BJ (cell line): ENCODE data around the gene RASSF3. TPM values are rescaled to one million over a fixed set of nuclear protein-coding genes. Genes with fewer than 3 reads are reported as not detected.

Source experiments
- CTCF ChIA-PET: fragments of 350-600 bp; formaldehyde crosslinking; extraction: SDS; loops from one replicate; lab custom pipeline; 2021; ENCODE audit warnings: antibody characterized with exemption, inconsistent platforms; lab: Yijun Ruan, JAX
- POLR2A ChIA-PET: fragments of 300-600 bp; sonication (Branson Sonifier 250); formaldehyde crosslinking; extraction: SDS; loops from one replicate; lab custom pipeline; 2021; ENCODE audit warnings: antibody characterized with exemption; lab: Charles Lee
- DNase-seq: peaks from one replicate; pipeline ENCODE4 v3.0.0-alpha.2; 2011; ENCODE audit warnings: low read depth
- H3K27me3 ChIP-seq: 2 replicates; pipeline ENCODE4 v1.6.0; 2011; ENCODE audit warnings: low read length; ENCODE audit not compliant: control insufficient read depth, insufficient read depth
- H3K36me3 ChIP-seq: 2 replicates; pipeline ENCODE4 v1.5.1; 2011; ENCODE audit warnings: low read length; ENCODE audit not compliant: control insufficient read depth, insufficient read depth
- H3K4me3 ChIP-seq: 2 replicates; pipeline ENCODE4 v1.5.1; 2011; ENCODE audit warnings: low read depth, mild to moderate bottlenecking, control low read depth, low read length
- polyA minus RNA-seq: library from RNA; depleted of rRNA, polyadenylated mRNA; stranded (reverse); fragments of >200 nt; gene quantifications from 2 replicates; pipeline ENCODE4 v1.2.3, GENCODE V29; 2011; rRNA and poly(A)+ RNA removed
- polyA plus RNA-seq: library from polyadenylated mRNA; depleted of rRNA; stranded (reverse); fragments of >200 nt; gene quantifications from 2 replicates; pipeline ENCODE4 v1.2.3, GENCODE V29; 2011; rRNA removed
- TF ChIP-seq, protein P1 (sequence below): IDR thresholded peaks from 2 replicates; pipeline ENCODE4 v1.5.1; 2011; ENCODE audit warnings: low read depth, mild to moderate bottlenecking, control low read depth, inconsistent platforms, low read length, moderate library complexity; ENCODE audit not compliant: insufficient read depth

The RASSF3 gene
- polyA plus RNA-seq: 22.3 and 27.7 TPM in 2 replicates
- 28.0 and 38.6 TPM in 2 replicates for polyA minus RNA-seq

GRCh38 chr12:64610079-64610659 lies at the start of gene RASSF3:
RASSF3 (plus strand) TSS chr12:64610495; CDS start chr12:64610633, 138 bp downstream.
- Histone ChIP-seq H3K36me3 (no peaks in the 10 kb centered on the region), H3K4me3 (peak within 1 kb of the TSS; percentile 66), H3K27me3 (no peaks in the 10 kb centered on the region)
- no peak for DNase-seq
- ChIA-PET CTCF (interaction anchor here (1.1 to 2.7 kb wide), 5 partner anchors 44 to 87 kb away, joined by 3 to 15 read pairs (median 4); no protein-coding TSS in a partner anchor), POLR2A (interaction anchor here (0.6 kb wide), 1 partner anchor 39 kb away, joined by 3 read pairs; no protein-coding TSS in a partner anchor)
- TF ChIP-seq, protein P1, sequence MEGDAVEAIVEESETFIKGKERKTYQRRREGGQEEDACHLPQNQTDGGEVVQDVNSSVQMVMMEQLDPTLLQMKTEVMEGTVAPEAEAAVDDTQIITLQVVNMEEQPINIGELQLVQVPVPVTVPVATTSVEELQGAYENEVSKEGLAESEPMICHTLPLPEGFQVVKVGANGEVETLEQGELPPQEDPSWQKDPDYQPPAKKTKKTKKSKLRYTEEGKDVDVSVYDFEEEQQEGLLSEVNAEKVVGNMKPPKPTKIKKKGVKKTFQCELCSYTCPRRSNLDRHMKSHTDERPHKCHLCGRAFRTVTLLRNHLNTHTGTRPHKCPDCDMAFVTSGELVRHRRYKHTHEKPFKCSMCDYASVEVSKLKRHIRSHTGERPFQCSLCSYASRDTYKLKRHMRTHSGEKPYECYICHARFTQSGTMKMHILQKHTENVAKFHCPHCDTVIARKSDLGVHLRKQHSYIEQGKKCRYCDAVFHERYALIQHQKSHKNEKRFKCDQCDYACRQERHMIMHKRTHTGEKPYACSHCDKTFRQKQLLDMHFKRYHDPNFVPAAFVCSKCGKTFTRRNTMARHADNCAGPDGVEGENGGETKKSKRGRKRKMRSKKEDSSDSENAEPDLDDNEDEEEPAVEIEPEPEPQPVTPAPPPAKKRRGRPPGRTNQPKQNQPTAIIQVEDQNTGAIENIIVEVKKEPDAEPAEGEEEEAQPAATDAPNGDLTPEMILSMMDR: no peak

DNA sequence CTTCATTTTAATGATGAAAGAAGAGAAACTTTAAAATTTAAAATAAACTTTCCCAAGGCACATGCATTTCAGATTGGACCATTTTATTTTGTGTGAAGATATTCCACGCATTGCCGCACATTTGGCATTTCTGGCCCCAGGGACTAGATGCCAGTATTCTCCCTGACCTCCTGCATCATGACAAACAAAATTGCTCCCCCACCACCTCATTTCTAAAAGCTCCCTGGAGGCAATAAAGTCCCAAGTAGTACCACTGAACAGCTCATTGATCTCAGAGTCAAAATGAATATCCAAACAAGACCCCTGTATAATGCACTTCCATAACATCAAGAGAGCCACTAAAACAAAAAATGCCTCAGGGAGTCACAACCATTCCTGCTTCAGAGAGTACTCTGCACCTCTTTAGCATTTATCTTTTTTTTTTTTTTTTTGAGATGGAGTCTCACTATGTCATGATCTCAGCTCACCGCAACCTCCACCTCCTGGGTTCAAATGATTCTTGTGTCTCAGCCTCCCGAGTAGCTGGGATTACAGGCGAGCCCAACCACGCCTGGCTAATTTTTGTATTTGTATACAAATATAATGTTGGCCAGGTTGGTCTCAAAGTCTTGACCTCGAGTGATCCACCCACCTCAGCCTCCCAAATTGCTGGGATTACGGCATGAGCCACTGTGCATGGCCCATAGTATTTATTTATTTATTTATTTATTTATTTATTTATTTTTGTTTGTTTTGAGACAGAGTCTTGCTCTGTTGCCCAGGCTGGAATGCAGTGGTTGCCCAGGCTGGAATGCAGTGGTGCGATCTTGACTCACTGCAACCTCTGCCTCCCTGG lies 48.8 kb upstream of the RASSF3 start:
- H3K27me3 ChIP-seq: peaks cover 8% of the 10 kb centered on the region
- H3K36me3 ChIP-seq: no peaks in the 10 kb centered on the region
- CTCF ChIA-PET: interaction anchor here (1.0 to 6.5 kb wide), 6 partner anchors 8 to 136 kb away, joined by 3 to 31 read pairs (median 6); no protein-coding TSS in a partner anchor
- no peak for DNase-seq
- TF ChIP-seq, protein P1: no peak
- POLR2A ChIA-PET: no interaction called here
- no peak overlapping the region for H3K4me3 ChIP-seq

GRCh38 chr12:64566122-64566521 lies 44.2 kb upstream of the RASSF3 start:
- peak; percentile 27 for DNase-seq
- ChIA-PET CTCF (interaction anchor here (1.2 to 1.5 kb wide), 2 partner anchors 17 to 132 kb away, joined by 3 to 4 read pairs; no protein-coding TSS in a partner anchor), POLR2A (no interaction called here)
- Histone ChIP-seq H3K27me3 (no peaks in the 10 kb centered on the region), H3K36me3 (no peaks in the 10 kb centered on the region), H3K4me3 (no peak overlapping the region)
- TF ChIP-seq, protein P1: no peak

GRCh38 chr12:64566831-64567517 lies 43.3 kb upstream of the RASSF3 start:
- ChIA-PET CTCF (interaction anchor here (0.6 to 1.2 kb wide), 2 partner anchors 45 to 131 kb away, joined by 3 to 4 read pairs; no protein-coding TSS in a partner anchor), POLR2A (no interaction called here)
- no peaks in the 10 kb centered on the region for H3K27me3 ChIP-seq
- TF ChIP-seq, protein P1: no peak
- H3K4me3 ChIP-seq: no peak overlapping the region
- no peaks in the 10 kb centered on the region for H3K36me3 ChIP-seq
- DNase-seq: no peak

DNA sequence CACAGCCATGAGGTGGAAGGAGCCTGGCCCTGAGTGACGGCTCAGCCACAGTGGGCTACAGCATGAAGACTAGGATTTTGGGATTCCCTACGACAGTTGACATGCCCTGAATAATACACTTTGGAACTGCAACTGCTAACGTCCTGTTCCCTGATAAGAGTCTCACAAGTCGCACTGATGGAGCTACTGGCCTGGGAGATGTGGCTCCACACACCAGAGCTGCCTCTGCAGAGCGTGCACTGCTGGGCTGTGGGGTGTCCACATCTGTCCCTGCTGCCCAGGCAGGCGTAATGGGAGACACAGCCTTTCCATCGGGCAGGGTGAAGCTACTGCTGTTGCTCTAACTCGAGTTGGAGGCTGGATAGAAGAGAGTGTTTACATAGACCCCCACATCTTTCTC lies 42.7 kb upstream of the RASSF3 start:
- ChIA-PET CTCF (interaction anchor here (0.6 kb wide), 1 partner anchor 46 kb away, joined by 3 read pairs; no protein-coding TSS in a partner anchor), POLR2A (no interaction called here)
- no peaks in the 10 kb centered on the region for H3K27me3 ChIP-seq
- H3K36me3 ChIP-seq: no peaks in the 10 kb centered on the region
- TF ChIP-seq, protein P1: no peak
- H3K4me3 ChIP-seq: no peak overlapping the region
- no peak for DNase-seq
